ENCODE results near the gene CCDC192.

Gene CCDC192

GRCh38 chr5:127944125-127944524, 240.9 kb downstream of the CCDC192 start:
- FAIRE-seq, result no peak
- no peak for DNase-seq (ENCODE audit: low spot score)

- no peak for FAIRE-seq
- no peak for DNase-seq (ENCODE audit: low spot score)
Measured at GRCh38 chr5:127947941-127948340, 244.8 kb downstream of the CCDC192 start.

- DNase-seq (ENCODE audit: low spot score) (no peak), FAIRE-seq (no peak)
Measured at GRCh38 chr5:127950707-127951391, 247.7 kb downstream of the CCDC192 start.

GRCh38 chr5:127951791-127952190, 248.6 kb downstream of the CCDC192 start:
- FAIRE-seq (no peak), DNase-seq (ENCODE audit: low spot score) (no peak)

GRCh38 chr5:127957183-127957582, 254.0 kb downstream of the CCDC192 start:
- DNase-seq (ENCODE audit: low spot score), result peak; percentile 50
- FAIRE-seq, result no peak

GRCh38 chr5:127957701-127958239, 254.6 kb downstream of the CCDC192 start:
- DNase-seq (ENCODE audit: low spot score) (no peak), FAIRE-seq (no peak)

GRCh38 chr5:127958421-127959011, 255.3 kb downstream of the CCDC192 start:
- no peak for FAIRE-seq

GRCh38 chr5:127959152-127959764, 256.1 kb downstream of the CCDC192 start:
- peak; percentile 71 for DNase-seq (ENCODE audit: low spot score)

More at GRCh38 chr5:127958421-127959011, 255.3 kb downstream of the CCDC192 start:
- no peak for DNase-seq (ENCODE audit: low spot score)

GRCh38 chr5:127960270-127960691, 257.1 kb downstream of the CCDC192 start:
- no peak for FAIRE-seq
- no peak for DNase-seq (ENCODE audit: low spot score)

More at GRCh38 chr5:127959152-127959764, 256.1 kb downstream of the CCDC192 start:
- FAIRE-seq, result peak; percentile 84

- FAIRE-seq, result no peak
- DNase-seq (ENCODE audit: low spot score), result no peak
Measured at GRCh38 chr5:127961006-127961762, 258.0 kb downstream of the CCDC192 start.

- FAIRE-seq, result no peak
Measured at GRCh38 chr5:127961763-127962145, 258.6 kb downstream of the CCDC192 start.

GRCh38 chr5:127962491-127962890, 259.3 kb downstream of the CCDC192 start:
- FAIRE-seq, result no peak
- no peak for DNase-seq (ENCODE audit: low spot score)

More at GRCh38 chr5:127961763-127962145, 258.6 kb downstream of the CCDC192 start:
- DNase-seq (ENCODE audit: low spot score), result no peak

- DNase-seq (ENCODE audit: low spot score) (no peak), FAIRE-seq (no peak)
Measured at GRCh38 chr5:127963233-127963632, 260.0 kb downstream of the CCDC192 start.

- FAIRE-seq (no peak), DNase-seq (ENCODE audit: low spot score) (no peak)
Measured at GRCh38 chr5:127963931-127964330, 260.7 kb downstream of the CCDC192 start.

GRCh38 chr5:127967323-127967982, 264.3 kb downstream of the CCDC192 start:
- DNase-seq (ENCODE audit: low spot score), result no peak

GRCh38 chr5:127967983-127968592, 264.9 kb downstream of the CCDC192 start:
- FAIRE-seq, result no peak
- no peak for DNase-seq (ENCODE audit: low spot score)

More at GRCh38 chr5:127967323-127967982, 264.3 kb downstream of the CCDC192 start:
- FAIRE-seq, result no peak

GRCh38 chr5:127969002-127969401, 265.8 kb downstream of the CCDC192 start:
- no peak for DNase-seq (ENCODE audit: low spot score)
- no peak for FAIRE-seq

GRCh38 chr5:127969651-127970050, 266.5 kb downstream of the CCDC192 start:
- FAIRE-seq (no peak), DNase-seq (ENCODE audit: low spot score) (no peak)

- no peak for FAIRE-seq
Measured at GRCh38 chr5:127970081-127970480, 266.9 kb downstream of the CCDC192 start.

GRCh38 chr5:127970854-127971425, 267.7 kb downstream of the CCDC192 start:
- no peak for FAIRE-seq

More at GRCh38 chr5:127970081-127970480, 266.9 kb downstream of the CCDC192 start:
- no peak for DNase-seq (ENCODE audit: low spot score)

More at GRCh38 chr5:127970854-127971425, 267.7 kb downstream of the CCDC192 start:
- no peak for DNase-seq (ENCODE audit: low spot score)

Measured in RCC 7860 (cell line).